ENCODE measurements around the gene DCLK3. TPM values are rescaled to one million over a fixed set of nuclear protein-coding genes. Genes with fewer than 3 reads are reported as not detected.

The DCLK3 gene
- total RNA-seq, 1 experiment from 2014 or later, result 1.4 TPM

DNA sequence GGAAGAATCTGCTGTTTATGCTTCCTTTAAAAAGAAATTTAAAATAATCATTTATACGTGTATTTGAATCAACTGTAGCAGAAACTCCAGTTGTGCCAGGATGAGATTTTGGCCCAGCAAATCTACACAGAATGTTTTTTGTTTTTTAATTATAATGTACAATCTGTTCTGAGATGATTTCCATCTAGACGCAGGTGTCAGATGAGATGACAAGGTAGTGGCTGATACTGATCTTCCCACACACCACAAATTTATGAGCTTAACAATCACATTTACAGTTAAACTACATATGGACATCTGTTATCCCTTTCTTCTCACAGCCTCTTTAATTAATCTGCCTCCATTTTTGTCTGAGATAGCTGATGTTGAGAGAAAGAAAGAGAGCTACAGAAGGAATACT lies 23.6 kb downstream of the DCLK3 start:
- no CpG with 5 or more reads among the region's 2 CpGs for WGBS (ENCODE audit: extremely low coverage, insufficient read length, low lambda C conversion rate)
- H3K23me2 ChIP-seq (ENCODE audit: insufficient read length, low read depth, low read length, poor library complexity, severe bottlenecking), result no peaks in the 10 kb centered on the region
- H3K79me1 ChIP-seq (ENCODE audit: insufficient read depth, low read depth, low read length, poor library complexity, severe bottlenecking), result no peaks in the 10 kb centered on the region
- no peak overlapping the region for H2AFZ ChIP-seq (ENCODE audit: low read length)
- H2BK20ac ChIP-seq (ENCODE audit: low read depth, low read length, poor library complexity, severe bottlenecking), result no peak overlapping the region
- H3K4me1 Mint-ChIP-seq, result no peaks in the 10 kb centered on the region
- no peak overlapping the region for H3K4me3 Mint-ChIP-seq
- peaks cover 4% of the 10 kb centered on the region for H3K27me3 Mint-ChIP-seq (ENCODE audit: low read depth)
- no peak overlapping the region for H4K8ac ChIP-seq (replicated peaks; ENCODE audit: insufficient read length, low read depth, low read length)
- no peaks in the 10 kb centered on the region for H3K4me1 ChIP-seq (ENCODE audit: insufficient read depth, low read length)
- no peak overlapping the region for H4K91ac ChIP-seq (ENCODE audit: insufficient read length, low read depth, low read length)
- no peak overlapping the region for H3K56ac ChIP-seq (ENCODE audit: insufficient read length, low read depth, low read length)
- no peak overlapping the region for H2BK120ac ChIP-seq (ENCODE audit: low read depth, low read length, poor library complexity, severe bottlenecking)
- 0 out of 7 replicates have a peak, but pooled peaks cover 0 to 3% (median 0%) of the 10 kb centered on the region in 3 experiments for H3K36me3 Mint-ChIP-seq (ENCODE audit: insufficient read depth in 1 of 3, low read depth in 3 of 3)
- no peak overlapping the region for H2BK12ac ChIP-seq (ENCODE audit: insufficient read length, low read depth, low read length)
- no peaks in the 10 kb centered on the region for H3K79me2 ChIP-seq (ENCODE audit: insufficient read depth, low read length)
- H3K23ac ChIP-seq (ENCODE audit: insufficient read length, low read depth, low read length), result no peak overlapping the region
- no peaks in the 10 kb centered on the region for H3K9me3 Mint-ChIP-seq
- no peak overlapping the region for H3K9ac ChIP-seq (ENCODE audit: extremely low read depth, insufficient read length, low read length)
- TF ChIP-seq, protein P1, sequence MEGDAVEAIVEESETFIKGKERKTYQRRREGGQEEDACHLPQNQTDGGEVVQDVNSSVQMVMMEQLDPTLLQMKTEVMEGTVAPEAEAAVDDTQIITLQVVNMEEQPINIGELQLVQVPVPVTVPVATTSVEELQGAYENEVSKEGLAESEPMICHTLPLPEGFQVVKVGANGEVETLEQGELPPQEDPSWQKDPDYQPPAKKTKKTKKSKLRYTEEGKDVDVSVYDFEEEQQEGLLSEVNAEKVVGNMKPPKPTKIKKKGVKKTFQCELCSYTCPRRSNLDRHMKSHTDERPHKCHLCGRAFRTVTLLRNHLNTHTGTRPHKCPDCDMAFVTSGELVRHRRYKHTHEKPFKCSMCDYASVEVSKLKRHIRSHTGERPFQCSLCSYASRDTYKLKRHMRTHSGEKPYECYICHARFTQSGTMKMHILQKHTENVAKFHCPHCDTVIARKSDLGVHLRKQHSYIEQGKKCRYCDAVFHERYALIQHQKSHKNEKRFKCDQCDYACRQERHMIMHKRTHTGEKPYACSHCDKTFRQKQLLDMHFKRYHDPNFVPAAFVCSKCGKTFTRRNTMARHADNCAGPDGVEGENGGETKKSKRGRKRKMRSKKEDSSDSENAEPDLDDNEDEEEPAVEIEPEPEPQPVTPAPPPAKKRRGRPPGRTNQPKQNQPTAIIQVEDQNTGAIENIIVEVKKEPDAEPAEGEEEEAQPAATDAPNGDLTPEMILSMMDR (conservative IDR thresholded peaks at IDR 0.05), result no peak
- H4K20me1 ChIP-seq (ENCODE audit: control insufficient read depth, insufficient read depth, insufficient read length), result no peaks in the 10 kb centered on the region
- no peak overlapping the region for H3K18ac ChIP-seq (ENCODE audit: insufficient read length, low read depth, low read length)
- H3K27ac ChIP-seq (ENCODE audit: insufficient read length, low read depth, low read length), result no peak overlapping the region
- H3T11ph ChIP-seq (ENCODE audit: low read length), result no peak overlapping the region
- no peak overlapping the region for H4K5ac ChIP-seq (ENCODE audit: insufficient read length, low read depth, low read length)
- no peak overlapping the region for H3K4ac ChIP-seq (ENCODE audit: low read depth, low read length)
- no peak overlapping the region for H2BK15ac ChIP-seq (ENCODE audit: low read depth, low read length)
- no peak overlapping the region for H2BK5ac ChIP-seq (ENCODE audit: insufficient read length, low read length)
- no peak for DNase-seq
- no peak overlapping the region for H3K27ac Mint-ChIP-seq
- no peak overlapping the region for H3K4me2 ChIP-seq (ENCODE audit: insufficient read depth, insufficient read length, low read length)
- H3K27me3 ChIP-seq (ENCODE audit: insufficient read depth, low read length), result no peaks in the 10 kb centered on the region
- H3K14ac ChIP-seq (ENCODE audit: insufficient read depth, low read length), result no peak overlapping the region
- H3K9me3 ChIP-seq (ENCODE audit: control insufficient read depth, low read depth, low read length), result no peaks in the 10 kb centered on the region
- no peak overlapping the region for H2AK5ac ChIP-seq (ENCODE audit: insufficient read length, low read length)

Measured in H9 (cell line).